ENCODE results near the gene PEAK3.

PEAK3 gene

DNA sequence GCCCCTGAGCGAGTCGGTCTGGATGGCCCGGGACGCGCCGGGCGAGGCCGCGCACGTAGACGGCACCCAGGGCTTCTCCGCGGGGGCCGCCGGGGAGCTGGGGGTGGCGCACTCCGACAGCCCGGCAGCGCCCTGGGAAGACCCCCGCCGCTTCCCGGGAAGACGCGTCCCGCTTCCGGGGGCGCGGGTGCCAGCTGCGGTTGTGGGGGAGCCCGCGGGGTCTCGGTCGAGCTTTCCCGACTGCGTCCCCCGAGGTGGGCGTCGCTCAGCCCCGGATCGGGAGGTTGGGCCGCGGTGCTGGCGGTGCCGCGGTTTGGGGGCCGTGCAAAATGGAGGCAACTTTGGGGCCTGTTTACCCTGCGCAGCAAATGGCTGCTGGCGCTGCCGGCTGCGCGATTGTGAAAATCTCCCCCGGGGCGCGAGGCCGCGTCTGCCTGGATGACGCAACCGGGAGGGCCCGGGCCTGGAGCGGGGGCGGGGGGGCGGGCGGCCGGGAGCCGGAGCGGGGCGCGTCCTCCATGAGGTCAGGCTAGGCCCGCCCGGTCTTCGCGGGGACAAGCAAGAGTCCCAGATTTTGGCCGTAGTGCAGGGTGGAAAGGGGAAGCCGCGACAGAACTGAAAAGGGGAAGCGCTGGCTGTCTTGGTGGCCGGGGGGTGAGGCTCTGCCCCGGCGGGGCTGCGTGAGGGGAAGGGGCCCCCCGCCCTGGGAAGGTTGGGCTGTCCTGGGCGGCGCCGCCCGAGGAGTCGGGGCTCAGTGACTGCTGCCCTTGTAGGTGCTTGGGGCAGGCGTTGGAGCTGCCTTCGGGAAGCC lies 11.3 kb downstream of the PEAK3 start:
- in situ Hi-C loops (cut with HindIII; ENCODE audit: low pct_ligation_motif_present, low sequenced_read_pairs): no loop called here
- Histone ChIP-seq H3K4me3 (ENCODE audit: low read depth, low read length) (peak overlapping the region; percentile 96), H3K27ac (peak overlapping the region; percentile 95), H3K36me3 (replicated peaks) (peaks cover 37% of the 10 kb centered on the region), H3K27me3 (replicated peaks) (no peaks in the 10 kb centered on the region)
- TF ChIP-seq, protein P1, sequence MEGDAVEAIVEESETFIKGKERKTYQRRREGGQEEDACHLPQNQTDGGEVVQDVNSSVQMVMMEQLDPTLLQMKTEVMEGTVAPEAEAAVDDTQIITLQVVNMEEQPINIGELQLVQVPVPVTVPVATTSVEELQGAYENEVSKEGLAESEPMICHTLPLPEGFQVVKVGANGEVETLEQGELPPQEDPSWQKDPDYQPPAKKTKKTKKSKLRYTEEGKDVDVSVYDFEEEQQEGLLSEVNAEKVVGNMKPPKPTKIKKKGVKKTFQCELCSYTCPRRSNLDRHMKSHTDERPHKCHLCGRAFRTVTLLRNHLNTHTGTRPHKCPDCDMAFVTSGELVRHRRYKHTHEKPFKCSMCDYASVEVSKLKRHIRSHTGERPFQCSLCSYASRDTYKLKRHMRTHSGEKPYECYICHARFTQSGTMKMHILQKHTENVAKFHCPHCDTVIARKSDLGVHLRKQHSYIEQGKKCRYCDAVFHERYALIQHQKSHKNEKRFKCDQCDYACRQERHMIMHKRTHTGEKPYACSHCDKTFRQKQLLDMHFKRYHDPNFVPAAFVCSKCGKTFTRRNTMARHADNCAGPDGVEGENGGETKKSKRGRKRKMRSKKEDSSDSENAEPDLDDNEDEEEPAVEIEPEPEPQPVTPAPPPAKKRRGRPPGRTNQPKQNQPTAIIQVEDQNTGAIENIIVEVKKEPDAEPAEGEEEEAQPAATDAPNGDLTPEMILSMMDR (IDR thresholded peaks at IDR 0.05; ENCODE audit: low read depth, low read length, missing control alignments): no peak
- DNase-seq: peak; percentile 69

DNA sequence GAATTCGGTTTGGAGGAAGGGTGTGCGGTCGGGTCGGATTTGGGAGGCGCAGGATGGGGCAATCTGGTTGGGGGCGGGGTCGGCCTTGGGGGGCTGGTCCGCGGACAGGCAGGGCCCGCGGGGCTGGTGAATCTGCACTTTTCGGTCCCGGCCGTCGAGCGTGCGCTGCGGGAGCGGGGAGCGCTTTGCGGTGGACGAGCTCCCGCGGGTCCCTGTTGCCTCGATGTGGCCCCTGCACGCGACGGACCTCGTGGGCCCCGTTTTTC lies 11.9 kb downstream of the PEAK3 start:
- DNase-seq: no peak
- in situ Hi-C loops (cut with HindIII; ENCODE audit: low pct_ligation_motif_present, low sequenced_read_pairs): no loop called here
- H3K27me3 ChIP-seq (replicated peaks): no peaks in the 10 kb centered on the region
- H3K36me3 ChIP-seq (replicated peaks): peaks cover 33% of the 10 kb centered on the region
- H3K27ac ChIP-seq: peak overlapping the region; percentile 95
- TF ChIP-seq, protein P1 (IDR thresholded peaks at IDR 0.05; ENCODE audit: low read depth, low read length, missing control alignments): no peak
- peak overlapping the region; percentile 96 for H3K4me3 ChIP-seq (ENCODE audit: low read depth, low read length)

DNA sequence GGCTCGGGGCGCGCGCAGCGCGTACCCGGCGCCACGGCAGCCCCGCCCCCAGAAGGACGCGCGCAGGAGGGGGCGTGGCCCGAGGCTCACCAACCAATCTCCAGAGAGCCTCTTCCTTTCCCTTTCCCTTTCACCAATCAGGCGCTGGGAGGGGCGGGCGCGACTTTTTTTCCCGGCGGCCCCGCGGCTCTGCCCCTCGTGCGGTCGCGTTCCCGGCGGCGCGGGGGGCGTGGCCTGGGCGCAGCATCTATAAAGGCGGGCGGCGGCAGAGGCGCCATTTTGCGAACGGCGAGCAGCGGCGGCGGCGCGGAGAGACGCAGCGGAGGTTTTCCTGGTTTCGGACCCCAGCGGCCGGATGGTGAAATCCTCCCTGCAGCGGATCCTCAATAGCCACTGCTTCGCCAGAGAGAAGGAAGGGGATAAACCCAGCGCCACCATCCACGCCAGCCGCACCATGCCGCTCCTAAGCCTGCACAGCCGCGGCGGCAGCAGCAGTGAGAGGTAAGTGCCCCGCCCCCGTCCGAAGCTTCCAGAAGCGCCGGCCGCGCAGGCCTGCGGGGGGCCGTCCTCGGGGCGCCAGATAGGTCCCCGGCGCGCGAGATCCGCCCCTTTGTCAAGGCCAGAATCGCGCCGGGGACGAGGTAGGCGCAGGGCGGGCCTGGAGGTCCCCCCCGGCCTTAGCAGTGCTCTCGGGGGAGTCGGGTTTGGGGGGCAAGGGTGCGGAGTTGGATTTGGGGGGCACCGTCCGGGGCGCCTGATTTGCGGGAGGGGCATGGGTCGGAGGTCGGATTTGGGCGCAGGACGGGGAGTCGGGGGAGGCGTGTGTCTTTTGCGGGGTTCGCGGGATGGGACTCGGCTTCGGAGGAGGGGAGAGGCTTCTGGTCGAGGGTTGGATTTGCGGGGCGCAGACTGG lies 12.5 kb downstream of the PEAK3 start:
- peak overlapping the region; percentile 95 for H3K27ac ChIP-seq
- H3K4me3 ChIP-seq (ENCODE audit: low read depth, low read length): peak overlapping the region; percentile 96

DNA sequence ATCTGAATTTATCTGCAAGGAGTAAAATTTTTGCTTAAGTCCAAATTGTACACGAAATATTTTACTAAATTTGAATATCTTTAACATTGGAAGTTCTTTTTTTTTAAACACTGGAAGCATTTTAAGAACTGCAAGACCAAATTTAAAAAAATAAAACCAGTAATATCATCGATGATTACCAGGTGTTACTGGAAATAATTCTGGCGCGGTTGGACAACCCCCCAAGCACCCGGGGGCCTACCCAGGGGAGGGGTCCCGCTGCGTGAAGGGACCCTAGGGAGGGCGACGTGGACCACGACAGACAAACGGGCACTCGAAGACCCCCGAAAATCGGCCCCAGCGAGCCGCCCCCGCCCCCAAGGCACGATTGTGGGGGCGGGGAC lies 13.1 kb downstream of the PEAK3 start:
- TF ChIP-seq, protein P1 (IDR thresholded peaks at IDR 0.05; ENCODE audit: low read depth, low read length, missing control alignments): no peak
- peaks cover 28% of the 10 kb centered on the region for H3K36me3 ChIP-seq (replicated peaks)
- no peak for DNase-seq
- in situ Hi-C loops (cut with HindIII; ENCODE audit: low pct_ligation_motif_present, low sequenced_read_pairs): no loop called here
- peak overlapping the region; percentile 47 for H3K27ac ChIP-seq
- H3K27me3 ChIP-seq (replicated peaks): no peaks in the 10 kb centered on the region
- H3K4me3 ChIP-seq (ENCODE audit: low read depth, low read length): peak overlapping the region; percentile 62

More for the DNA sequence above, 12.5 kb downstream of the PEAK3 start:
- DNase-seq: peak; percentile 93
- H3K36me3 ChIP-seq (replicated peaks): peaks cover 33% of the 10 kb centered on the region
- in situ Hi-C loops (cut with HindIII; ENCODE audit: low pct_ligation_motif_present, low sequenced_read_pairs): no loop called here
- TF ChIP-seq, protein P1 (IDR thresholded peaks at IDR 0.05; ENCODE audit: low read depth, low read length, missing control alignments): peak; percentile 23
- H3K27me3 ChIP-seq (replicated peaks): no peaks in the 10 kb centered on the region

DNA sequence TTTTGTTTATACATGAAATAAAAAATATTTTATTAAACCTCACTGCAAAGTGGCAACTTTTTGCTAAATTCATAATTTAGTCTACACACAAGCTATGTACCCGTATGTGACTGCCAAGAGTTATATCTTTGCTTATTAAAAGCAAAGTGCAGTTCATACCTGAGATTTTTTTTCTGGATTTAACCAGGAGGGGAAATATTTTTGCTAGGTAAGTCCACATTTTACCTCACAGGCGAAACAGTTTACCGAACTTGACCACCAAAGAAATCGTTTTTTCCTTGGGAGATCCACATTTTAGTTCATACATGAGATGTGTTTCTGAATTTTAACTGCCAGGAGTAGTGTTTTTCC lies 13.5 kb downstream of the PEAK3 start:
- no peak for DNase-seq
- TF ChIP-seq, protein P1 (IDR thresholded peaks at IDR 0.05; ENCODE audit: low read depth, low read length, missing control alignments): no peak
- H3K27ac ChIP-seq: no peak overlapping the region
- H3K4me3 ChIP-seq (ENCODE audit: low read depth, low read length): peak overlapping the region; percentile 62
- peaks cover 24% of the 10 kb centered on the region for H3K36me3 ChIP-seq (replicated peaks)
- in situ Hi-C loops (cut with HindIII; ENCODE audit: low pct_ligation_motif_present, low sequenced_read_pairs): no loop called here
- no peaks in the 10 kb centered on the region for H3K27me3 ChIP-seq (replicated peaks)
